Measurements from ENCODE around the gene DNAJB11. TPM values are rescaled to one million over a fixed set of nuclear protein-coding genes. Genes with fewer than 3 reads are reported as not detected.

Gene DNAJB11
- total RNA-seq, 4 donors from 2014 or later, result 24.7 to 32.1 (median 26.4) TPM

DNA sequence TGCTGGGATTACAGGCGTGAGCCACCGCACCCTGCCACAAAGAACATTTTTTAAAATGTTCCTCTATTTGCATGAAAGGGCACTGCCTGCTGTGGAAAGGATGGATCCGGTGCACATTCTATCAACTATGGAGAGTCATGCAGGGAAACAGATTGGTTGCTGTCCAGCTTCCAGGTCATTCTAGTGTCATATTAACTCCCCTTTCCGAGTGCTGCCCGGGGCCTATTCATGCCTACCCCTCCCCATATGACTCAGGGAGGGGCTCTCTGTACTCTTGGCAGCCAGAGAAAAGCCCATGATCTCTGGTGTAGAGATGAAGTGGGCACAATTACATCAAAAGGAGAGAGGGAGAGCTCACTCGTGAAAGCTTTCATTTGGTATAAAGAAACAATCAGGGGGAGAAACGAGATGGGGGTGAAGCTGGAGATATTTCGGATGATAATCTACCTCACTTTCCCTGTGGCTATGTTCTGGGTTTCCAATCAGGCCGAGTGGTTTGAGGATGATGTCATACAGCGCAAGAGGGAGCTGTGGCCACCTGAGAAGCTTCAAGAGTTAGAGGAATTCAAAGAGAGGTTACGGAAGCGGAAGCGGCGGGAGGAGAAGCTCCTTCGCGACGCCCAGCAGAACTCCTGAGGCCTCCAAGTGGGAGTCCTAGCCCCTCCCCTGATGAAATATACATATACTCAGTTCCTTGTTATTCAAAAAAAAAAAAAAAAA is 26.2 kb downstream of the DNAJB11 start:
- WGBS, 2 donors, result 57 to 58% methylated on average over 17 of the region's 17 CpGs
- no peak overlapping the region for H3K4me3 ChIP-seq (ENCODE audit: low read depth, poor library complexity, severe bottlenecking)
- intact Hi-C loops (cut with DNase I; ENCODE audit: low total_unique reads), result no loop called here
- no peak for TF ChIP-seq POLR2A (IDR thresholded peaks at IDR 0.05)
- TF ChIP-seq, protein P1, sequence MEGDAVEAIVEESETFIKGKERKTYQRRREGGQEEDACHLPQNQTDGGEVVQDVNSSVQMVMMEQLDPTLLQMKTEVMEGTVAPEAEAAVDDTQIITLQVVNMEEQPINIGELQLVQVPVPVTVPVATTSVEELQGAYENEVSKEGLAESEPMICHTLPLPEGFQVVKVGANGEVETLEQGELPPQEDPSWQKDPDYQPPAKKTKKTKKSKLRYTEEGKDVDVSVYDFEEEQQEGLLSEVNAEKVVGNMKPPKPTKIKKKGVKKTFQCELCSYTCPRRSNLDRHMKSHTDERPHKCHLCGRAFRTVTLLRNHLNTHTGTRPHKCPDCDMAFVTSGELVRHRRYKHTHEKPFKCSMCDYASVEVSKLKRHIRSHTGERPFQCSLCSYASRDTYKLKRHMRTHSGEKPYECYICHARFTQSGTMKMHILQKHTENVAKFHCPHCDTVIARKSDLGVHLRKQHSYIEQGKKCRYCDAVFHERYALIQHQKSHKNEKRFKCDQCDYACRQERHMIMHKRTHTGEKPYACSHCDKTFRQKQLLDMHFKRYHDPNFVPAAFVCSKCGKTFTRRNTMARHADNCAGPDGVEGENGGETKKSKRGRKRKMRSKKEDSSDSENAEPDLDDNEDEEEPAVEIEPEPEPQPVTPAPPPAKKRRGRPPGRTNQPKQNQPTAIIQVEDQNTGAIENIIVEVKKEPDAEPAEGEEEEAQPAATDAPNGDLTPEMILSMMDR (IDR thresholded peaks at IDR 0.05), result no peak
- no peak for DNase-seq (ENCODE audit: low spot score in 2 of 2)

DNA sequence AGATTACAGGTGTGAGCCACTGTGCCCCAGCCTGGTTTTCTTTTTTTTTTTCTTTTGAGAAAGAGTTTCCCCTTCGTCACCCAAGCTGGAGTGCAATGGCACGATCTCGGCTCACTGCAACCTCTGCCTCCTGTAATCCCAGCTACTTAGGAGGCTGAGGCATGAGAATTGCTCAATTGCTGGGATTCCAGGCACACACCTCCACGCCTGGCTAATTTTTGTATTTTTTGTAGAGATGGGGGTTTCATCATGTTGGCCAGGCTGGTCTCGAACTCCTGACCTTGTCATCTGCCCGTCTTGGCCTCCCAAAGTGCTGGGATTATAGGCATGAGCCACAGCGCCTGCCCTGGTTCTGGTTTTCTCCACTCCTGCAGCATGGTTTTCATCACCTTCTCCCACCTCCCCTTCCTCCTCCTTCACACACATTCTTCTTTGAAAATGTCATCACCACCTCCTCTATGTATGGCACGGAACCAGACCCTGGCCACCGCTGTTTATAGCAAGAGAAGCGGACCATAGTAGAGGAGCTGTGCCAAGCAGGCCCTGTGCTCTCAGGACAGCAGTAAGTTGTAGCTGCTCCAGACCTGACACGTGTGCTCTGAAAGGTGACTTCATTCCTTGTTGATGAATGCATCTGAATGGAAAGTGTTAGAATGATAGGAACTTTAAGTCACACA is 27.7 kb downstream of the DNAJB11 start:
- intact Hi-C loops (cut with DNase I; ENCODE audit: low total_unique reads), result no loop called here
- H3K4me3 ChIP-seq (ENCODE audit: low read depth, poor library complexity, severe bottlenecking), result no peak overlapping the region
- TF ChIP-seq POLR2A (IDR thresholded peaks at IDR 0.05), result no peak
- TF ChIP-seq, protein P1 (IDR thresholded peaks at IDR 0.05), result no peak
- DNase-seq (ENCODE audit: low spot score in 2 of 2), result no peak
- WGBS, 2 donors, result 78 to 79% methylated on average over 11 of the region's 11 CpGs

GRCh38 chr3:186598794-186599141 is 28.2 kb downstream of the DNAJB11 start:
- intact Hi-C loops (cut with DNase I; ENCODE audit: low total_unique reads), result no loop called here
- H3K4me3 ChIP-seq (ENCODE audit: low read depth, poor library complexity, severe bottlenecking), result no peak overlapping the region
- TF ChIP-seq POLR2A (IDR thresholded peaks at IDR 0.05), result no peak
- TF ChIP-seq, protein P1 (IDR thresholded peaks at IDR 0.05), result no peak
- 82 to 84% methylated on average over 4 of the region's 4 CpGs for WGBS, 2 donors
- DNase-seq (ENCODE audit: low spot score in 2 of 2), result no peak

- WGBS, 2 donors, result 82 to 83% methylated on average over 12 of the region's 12 CpGs
- intact Hi-C loops (cut with DNase I; ENCODE audit: low total_unique reads), result no loop called here
- TF ChIP-seq, protein P1 (IDR thresholded peaks at IDR 0.05), result no peak
- no peak for TF ChIP-seq POLR2A (IDR thresholded peaks at IDR 0.05)
- no peak for DNase-seq (ENCODE audit: low spot score in 2 of 2)
- H3K4me3 ChIP-seq (ENCODE audit: low read depth, poor library complexity, severe bottlenecking), result no peak overlapping the region
Observed at GRCh38 chr3:186599142-186599784, 28.7 kb downstream of the DNAJB11 start.

DNA sequence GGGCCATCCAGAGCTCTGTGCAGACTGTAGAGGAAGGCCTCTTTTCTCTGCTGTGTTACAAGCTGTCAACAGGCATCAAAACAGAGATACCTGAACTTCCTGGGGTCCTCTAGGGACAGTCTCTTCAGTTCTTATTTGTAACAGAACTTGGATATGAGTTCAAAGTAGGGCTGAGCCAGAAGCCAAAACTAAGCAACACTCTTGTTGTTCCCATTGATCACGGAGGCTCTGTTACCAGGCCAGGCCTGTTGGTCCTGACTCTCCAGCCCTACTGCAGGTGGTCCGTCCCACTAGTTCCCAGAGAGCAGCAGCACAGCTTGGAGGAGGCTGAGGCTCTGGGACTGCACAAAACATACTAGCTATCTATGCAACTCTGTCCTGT is 29.3 kb downstream of the DNAJB11 start:
- 86 to 100% methylated on average over 2 of the region's 2 CpGs for WGBS, 2 donors
- no peak for DNase-seq (ENCODE audit: low spot score in 2 of 2)
- intact Hi-C loops (cut with DNase I; ENCODE audit: low total_unique reads), result no loop called here
- TF ChIP-seq, protein P1 (IDR thresholded peaks at IDR 0.05), result no peak
- no peak for TF ChIP-seq POLR2A (IDR thresholded peaks at IDR 0.05)
- no peak overlapping the region for H3K4me3 ChIP-seq (ENCODE audit: low read depth, poor library complexity, severe bottlenecking)

All from lower leg skin (tissue), 4 donors.